ENCODE measurements around the gene BEST2.
A peak's percentile ranks its signal among the peaks of the same experiment; 100 is the strongest.

The BEST2 gene

DNA sequence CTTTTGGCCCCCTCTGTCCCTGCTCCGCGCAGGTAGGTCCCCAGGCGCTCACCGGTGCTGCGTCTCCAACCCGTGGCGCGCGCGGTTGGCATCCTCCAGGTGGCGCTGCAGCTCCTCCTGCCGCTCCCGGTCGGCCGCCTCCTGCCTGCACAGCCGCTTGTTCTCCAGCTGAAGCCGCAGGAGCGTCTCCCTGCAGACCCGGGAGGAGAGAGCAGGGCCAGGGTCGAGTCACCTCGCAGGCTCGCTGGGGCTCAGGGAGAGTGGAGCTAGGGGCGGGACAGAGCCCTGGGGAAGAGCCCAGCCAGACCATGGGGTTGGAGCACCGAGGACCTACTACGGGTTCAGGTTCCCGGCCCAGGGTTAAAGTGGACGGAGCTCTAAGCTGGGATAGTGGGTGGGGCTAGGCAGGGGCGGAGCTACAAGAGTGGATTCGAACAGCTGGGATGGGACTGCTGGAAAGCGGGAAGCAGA is 14.5 kb downstream of the BEST2 start:
- Histone ChIP-seq H3K36me3 (no peaks in the 10 kb centered on the region), H3K4me1 (ENCODE audit: control insufficient read depth in 1 of 2, insufficient read depth in 1 of 2, low read depth in 1 of 2, low read length in 1 of 2) (peaks cover 0 to 7% of the 10 kb centered on the region in 2 experiments), H3K27me3 (no peaks in the 10 kb centered on the region), H3K9me3 (no peaks in the 10 kb centered on the region), H3K27ac (peak overlapping the region; percentile 20), H3K4me3 (ENCODE audit: low read depth in 1 of 2, low read length in 1 of 2) (no peak overlapping the region)
- TF ChIP-seq, protein P1, sequence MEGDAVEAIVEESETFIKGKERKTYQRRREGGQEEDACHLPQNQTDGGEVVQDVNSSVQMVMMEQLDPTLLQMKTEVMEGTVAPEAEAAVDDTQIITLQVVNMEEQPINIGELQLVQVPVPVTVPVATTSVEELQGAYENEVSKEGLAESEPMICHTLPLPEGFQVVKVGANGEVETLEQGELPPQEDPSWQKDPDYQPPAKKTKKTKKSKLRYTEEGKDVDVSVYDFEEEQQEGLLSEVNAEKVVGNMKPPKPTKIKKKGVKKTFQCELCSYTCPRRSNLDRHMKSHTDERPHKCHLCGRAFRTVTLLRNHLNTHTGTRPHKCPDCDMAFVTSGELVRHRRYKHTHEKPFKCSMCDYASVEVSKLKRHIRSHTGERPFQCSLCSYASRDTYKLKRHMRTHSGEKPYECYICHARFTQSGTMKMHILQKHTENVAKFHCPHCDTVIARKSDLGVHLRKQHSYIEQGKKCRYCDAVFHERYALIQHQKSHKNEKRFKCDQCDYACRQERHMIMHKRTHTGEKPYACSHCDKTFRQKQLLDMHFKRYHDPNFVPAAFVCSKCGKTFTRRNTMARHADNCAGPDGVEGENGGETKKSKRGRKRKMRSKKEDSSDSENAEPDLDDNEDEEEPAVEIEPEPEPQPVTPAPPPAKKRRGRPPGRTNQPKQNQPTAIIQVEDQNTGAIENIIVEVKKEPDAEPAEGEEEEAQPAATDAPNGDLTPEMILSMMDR (IDR thresholded peaks at IDR 0.05), result peak; percentile 68

DNA sequence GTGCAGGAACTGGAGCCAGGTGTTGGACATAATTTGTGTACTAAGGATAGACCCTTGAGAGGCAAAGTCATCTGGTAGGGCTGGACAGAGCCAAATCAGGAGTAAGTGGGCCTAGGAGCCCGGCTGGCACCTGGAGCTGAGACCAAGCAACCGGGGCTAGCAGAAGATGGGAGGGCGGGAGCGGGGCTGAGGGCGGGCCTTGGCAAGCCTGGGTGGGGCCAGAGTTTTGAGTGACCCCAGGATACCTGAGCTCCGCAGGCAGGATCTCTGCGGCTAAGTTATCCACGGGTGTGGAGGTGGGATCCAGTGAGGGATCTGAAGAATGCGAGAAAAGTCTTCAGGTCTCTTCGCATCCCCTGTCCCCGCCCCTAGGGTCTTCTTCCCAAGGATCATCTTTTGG is 15.6 kb downstream of the BEST2 start:
- TF ChIP-seq, protein P1 (IDR thresholded peaks at IDR 0.05), result no peak
- Histone ChIP-seq H3K4me3 (ENCODE audit: low read depth in 1 of 2, low read length in 1 of 2) (no peak overlapping the region), H3K9me3 (no peaks in the 10 kb centered on the region), H3K27ac (no peak overlapping the region), H3K4me1 (ENCODE audit: control insufficient read depth in 1 of 2, insufficient read depth in 1 of 2, low read depth in 1 of 2, low read length in 1 of 2) (peaks cover 0 to 7% of the 10 kb centered on the region in 2 experiments), H3K36me3 (no peaks in the 10 kb centered on the region), H3K27me3 (no peaks in the 10 kb centered on the region)

DNA sequence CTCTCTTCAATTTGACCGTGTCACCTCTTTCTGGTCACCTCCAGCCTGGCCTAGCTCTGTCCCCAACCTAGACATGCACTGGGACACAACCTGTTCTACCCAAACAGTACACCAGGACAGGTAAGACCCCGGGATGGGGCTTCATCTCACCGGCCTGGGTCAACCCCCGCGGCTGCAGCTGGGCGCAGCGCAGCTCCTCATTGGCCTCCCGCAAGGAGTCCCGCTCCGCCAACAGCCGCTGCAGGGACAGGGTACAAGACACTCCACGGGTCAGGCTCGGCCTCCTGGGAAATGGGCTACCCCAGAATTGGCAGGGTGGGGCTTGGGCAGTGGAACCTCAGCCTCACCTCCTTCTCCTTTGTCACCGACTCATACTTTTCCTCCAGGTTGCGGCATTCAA is 16.1 kb downstream of the BEST2 start:
- TF ChIP-seq, protein P1 (IDR thresholded peaks at IDR 0.05), result no peak
- Histone ChIP-seq H3K36me3 (no peaks in the 10 kb centered on the region), H3K4me1 (ENCODE audit: control insufficient read depth in 1 of 2, insufficient read depth in 1 of 2, low read depth in 1 of 2, low read length in 1 of 2) (peaks cover 0 to 7% of the 10 kb centered on the region in 2 experiments), H3K9me3 (no peaks in the 10 kb centered on the region), H3K27ac (no peak overlapping the region), H3K4me3 (ENCODE audit: low read depth in 1 of 2, low read length in 1 of 2) (no peak overlapping the region), H3K27me3 (no peaks in the 10 kb centered on the region)

DNA sequence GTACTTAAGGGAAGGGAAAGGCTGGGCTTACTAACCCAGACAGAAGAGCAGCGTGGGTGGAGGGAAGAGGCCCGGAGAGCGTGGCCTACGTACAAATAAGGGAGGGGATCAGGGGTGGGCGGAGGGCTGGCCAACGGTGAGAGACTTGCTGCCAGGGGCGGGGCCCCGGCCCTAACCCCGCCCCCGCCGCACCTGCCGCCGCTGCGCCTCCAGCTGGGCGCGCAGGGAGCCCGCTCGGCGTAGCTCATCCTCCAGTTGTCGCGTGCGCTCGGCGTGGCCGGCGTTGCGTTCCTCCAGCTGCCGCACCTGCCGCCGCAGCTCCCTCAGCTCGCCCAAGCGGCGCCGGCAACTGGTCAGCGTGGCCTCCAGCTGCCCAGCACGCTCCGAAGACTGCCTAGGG is 18.1 kb downstream of the BEST2 start:
- Histone ChIP-seq H3K36me3 (no peaks in the 10 kb centered on the region), H3K4me3 (ENCODE audit: low read depth in 1 of 2, low read length in 1 of 2) (no peak overlapping the region), H3K27me3 (no peaks in the 10 kb centered on the region), H3K4me1 (ENCODE audit: control insufficient read depth in 1 of 2, insufficient read depth in 1 of 2, low read depth in 1 of 2, low read length in 1 of 2) (peaks cover under 1 to 8% of the 10 kb centered on the region in 2 experiments), H3K9me3 (no peaks in the 10 kb centered on the region), H3K27ac (no peak overlapping the region)
- TF ChIP-seq, protein P1 (IDR thresholded peaks at IDR 0.05), result no peak

DNA sequence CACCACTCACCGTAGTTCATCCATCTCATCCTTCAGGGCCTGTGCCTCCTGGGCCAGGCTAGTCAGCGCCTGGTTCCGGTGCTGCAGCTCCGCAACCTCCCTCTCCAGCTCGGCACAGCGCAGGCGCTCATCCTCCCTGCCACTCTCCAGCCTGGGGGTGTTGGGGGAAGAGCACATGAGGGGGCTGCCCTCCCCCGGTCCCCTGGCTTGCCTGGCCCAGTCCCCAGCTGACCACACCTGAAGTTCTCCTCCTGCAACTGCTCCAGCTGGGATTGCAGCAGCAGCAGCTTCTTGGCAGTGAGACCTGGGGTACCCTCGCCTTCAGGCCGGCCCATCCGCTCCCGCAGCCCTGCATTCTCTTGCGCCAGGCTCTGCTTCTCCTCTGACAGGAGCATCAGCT is 19.3 kb downstream of the BEST2 start:
- Histone ChIP-seq H3K4me3 (ENCODE audit: low read depth in 1 of 2, low read length in 1 of 2) (no peak overlapping the region), H3K27ac (no peak overlapping the region), H3K36me3 (no peaks in the 10 kb centered on the region), H3K9me3 (no peaks in the 10 kb centered on the region), H3K27me3 (no peaks in the 10 kb centered on the region), H3K4me1 (ENCODE audit: control insufficient read depth in 1 of 2, insufficient read depth in 1 of 2, low read depth in 1 of 2, low read length in 1 of 2) (peaks cover 7 to 14% of the 10 kb centered on the region in 2 experiments)
- TF ChIP-seq, protein P1 (IDR thresholded peaks at IDR 0.05), result no peak

DNA sequence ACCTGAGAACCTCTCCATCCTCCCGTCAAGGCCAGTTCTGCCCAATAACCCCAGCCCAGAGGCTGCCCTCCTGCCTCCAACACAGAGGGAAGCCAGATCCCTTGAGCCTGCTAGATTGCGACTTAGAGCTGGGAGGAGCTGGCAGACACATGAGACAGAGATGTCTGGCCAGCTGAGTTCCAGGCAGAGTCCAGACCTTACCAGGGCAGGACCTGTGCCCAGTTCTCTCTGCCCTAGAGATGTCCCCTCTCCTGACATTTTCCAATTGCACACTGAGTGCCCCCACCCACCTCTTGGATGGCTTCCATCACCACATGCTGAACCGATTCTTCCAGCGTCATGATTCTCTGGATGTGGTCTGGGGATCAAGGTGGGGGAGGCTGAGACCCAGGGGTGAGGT is 20.7 kb downstream of the BEST2 start:
- no peak overlapping the region for H3K4me3 ChIP-seq (ENCODE audit: low read depth in 1 of 2, low read length in 1 of 2)
- TF ChIP-seq, protein P1 (IDR thresholded peaks at IDR 0.05), result no peak
- peaks cover 20 to 28% of the 10 kb centered on the region in 2 experiments for H3K4me1 ChIP-seq (ENCODE audit: control insufficient read depth in 1 of 2, insufficient read depth in 1 of 2, low read depth in 1 of 2, low read length in 1 of 2)
- H3K36me3 ChIP-seq, result no peaks in the 10 kb centered on the region
- H3K9me3 ChIP-seq, result no peaks in the 10 kb centered on the region
- no peaks in the 10 kb centered on the region for H3K27me3 ChIP-seq
- H3K27ac ChIP-seq, result no peak overlapping the region
